GM18873 (cell line): ENCODE data around the gene TRPC1.

Experiments
- ATAC-seq: cut with Tn5 transposase; IDR thresholded peaks from one replicate; pipeline ENCODE4 v1.9.1; 2021; ENCODE audit warnings: mild to moderate bottlenecking, moderate library complexity, moderate number of reproducible peaks; ENCODE audit not compliant: unreplicated experiment, low FRiP score

TRPC1 gene

DNA sequence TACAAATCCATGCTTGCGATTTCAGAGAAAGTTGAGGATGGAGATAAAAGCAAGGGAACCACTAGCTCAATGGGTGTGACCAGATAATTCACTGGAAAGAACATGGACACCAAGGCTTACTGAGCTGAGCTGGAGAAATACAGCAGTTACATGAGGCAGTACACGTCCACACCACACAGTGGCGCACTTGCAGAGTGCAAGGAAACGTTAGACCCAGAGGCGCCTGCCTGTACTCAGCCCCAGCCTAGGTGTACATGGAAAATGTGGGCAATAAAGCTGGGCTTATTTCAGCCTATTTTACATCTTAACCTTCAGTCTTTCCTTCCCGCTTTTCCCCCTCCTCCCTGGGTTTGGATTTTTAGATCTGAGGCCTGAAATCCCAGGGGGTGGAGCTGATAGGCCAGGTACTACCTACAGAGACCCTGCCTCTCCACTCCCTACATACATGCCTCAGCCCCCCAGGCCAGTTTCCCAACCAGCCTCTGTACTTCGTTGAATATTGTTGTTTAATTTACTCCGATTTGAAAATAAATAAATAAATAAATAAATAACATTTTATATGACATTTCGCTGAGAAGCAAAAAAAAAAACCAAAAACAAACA is 105.0 kb downstream of the TRPC1 start:
- ATAC-seq: peak; percentile 88

- no peak for ATAC-seq
Measured at GRCh38 chr3:142837526-142837925, 113.7 kb downstream of the TRPC1 start.

- ATAC-seq: no peak
Measured at GRCh38 chr3:142839831-142840230, 116.0 kb downstream of the TRPC1 start.

DNA sequence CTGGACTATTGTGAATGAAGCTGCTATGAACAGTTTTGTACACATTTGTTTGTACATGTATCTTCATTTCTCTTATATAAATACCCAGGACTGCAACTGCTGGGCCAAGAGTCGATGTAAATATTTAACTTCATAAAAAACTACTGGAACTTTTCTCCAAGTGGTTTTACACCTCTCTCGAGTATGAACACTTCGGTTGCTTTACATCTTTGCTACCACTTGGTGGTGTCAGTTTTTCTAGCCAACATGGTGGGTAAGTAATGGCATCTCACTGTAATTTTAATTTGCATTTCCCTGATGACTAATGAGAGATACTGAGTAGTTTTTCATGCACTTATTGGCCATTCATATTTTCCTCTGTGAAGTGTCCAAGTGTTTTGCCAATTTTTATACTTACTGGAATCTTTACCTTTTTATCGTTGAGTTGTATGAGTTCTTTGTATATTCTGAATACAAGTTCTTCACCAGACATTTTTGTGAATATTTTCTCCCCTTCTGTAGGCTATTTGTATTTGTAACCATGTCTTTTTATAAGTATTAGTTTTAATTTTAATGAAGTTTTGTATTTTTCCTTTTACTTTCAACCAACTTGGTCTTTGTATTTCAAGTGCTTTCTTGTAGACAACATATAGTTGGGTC is 120.6 kb downstream of the TRPC1 start:
- no peak for ATAC-seq

DNA sequence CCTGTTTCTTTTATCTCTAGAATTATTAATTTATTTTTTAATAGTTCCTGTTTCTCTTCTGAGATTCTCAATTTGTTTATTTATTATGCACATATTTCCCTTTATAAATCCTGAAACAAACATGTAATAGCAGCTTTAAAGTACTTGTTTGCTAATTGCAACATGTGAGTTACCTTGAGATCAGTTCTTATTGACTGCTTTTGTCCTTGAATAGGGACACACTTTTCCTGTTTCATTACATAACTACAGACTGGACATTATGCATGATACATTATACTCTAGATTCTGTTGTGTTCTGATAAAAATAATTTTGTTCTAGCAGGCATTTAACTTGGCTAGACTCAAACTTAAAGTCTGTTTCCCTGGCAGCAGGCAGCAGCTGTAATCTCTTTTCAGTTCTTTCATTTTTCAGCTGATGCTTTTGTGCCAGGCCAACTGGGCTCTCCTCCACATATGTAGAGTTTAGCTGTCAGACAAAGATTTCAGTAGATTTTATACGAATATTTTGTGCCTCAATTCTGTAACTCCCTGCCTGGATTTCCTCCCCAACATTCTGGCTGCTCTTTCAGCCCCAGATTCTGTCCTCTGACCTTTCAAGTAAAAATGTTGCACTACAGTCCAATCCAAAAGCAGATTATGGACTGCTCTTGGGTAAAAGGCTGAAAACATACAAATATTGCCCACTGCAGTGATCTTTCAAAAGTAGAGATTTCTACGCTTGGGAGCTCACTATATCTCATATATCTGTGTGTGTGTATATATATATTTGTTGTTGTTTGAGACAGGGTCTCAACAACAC is 123.1 kb downstream of the TRPC1 start:
- no peak for ATAC-seq

DNA sequence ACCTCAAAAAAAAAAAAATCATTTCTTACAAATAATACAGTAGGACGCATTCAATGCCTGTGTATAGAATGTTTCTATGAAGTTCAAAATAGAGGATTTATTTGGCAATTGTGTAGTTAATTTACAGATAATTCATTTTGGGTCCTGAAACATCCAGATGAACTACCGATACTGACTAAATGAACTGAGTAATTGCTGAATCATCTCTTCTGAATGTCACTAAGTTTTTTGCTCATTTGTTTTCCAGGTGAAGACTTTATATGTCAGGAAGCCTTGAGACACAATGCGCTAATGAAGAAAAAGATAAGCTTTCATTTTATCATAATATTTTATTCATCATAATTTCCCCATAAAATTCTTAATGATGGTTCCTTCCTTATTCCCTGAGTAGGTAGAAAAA is 125.3 kb downstream of the TRPC1 start:
- ATAC-seq: no peak

- ATAC-seq: no peak
Measured at GRCh38 chr3:142850395-142851023, 126.7 kb downstream of the TRPC1 start.

DNA sequence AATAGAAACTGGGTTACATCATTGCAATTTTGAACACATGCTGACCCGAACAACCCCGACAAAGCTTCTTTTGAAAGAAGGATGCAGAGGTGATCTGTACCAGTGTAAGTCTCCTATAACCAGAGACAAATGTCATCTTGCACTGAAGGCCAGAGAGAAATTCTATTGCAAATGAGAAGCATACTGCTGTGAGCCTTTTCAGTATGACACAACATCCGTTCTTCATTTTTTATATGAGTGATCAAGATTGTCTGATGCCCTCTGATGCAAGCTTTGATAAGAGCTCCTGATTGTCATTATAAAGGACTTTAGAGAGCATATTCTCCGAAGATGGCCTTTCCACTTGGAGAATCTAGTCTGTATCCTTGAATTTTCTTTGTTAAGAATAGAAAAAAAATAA is 128.2 kb downstream of the TRPC1 start:
- ATAC-seq: no peak

DNA sequence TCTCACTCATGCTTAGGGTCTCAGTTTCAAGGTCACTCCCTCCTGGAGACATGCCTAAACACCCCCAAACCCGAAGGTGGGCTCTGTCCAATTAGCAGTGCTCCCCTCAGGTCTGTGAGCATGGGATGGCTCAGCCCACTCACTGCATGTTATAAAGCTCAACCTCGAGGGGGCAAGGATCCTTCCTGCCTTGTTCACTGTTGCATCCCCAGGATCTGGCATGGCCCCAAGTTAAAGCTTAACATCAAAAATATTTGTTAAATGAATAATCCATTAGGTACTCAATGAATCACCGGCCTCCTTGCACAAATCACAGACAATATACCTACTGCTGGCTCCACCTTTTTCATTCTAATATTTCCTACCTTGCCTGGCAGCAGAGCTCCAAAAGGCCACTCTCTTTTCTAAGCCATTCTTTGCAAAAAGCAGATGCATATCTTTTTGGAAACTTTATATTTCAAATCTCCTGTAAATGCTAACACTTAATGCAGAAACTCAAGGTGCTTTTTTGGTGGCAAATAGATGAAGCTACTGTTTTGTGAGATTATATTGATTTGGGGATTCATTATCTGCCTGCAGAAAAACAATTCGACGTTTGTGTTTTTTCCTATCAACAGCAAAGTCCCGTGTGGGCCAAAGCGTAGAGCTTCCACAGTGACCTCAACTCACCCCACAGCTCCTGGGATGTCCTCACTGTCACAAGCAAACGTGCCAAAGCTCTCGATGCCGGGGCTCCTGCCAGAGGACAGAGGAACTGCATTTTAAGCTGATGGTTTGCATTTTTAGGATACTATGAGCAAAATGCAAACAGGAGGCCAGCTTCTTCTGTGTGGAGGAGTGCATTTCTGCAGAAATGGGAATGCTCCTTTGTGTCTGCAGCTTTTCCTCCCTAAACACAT is 129.7 kb downstream of the TRPC1 start:
- peak; percentile 49 for ATAC-seq

GRCh38 chr3:142857056-142857455 is 133.2 kb downstream of the TRPC1 start:
- ATAC-seq: no peak
